HepG2 (cell line): Measurements from ENCODE around the gene PLEKHB2. TPM values are rescaled to one million over a fixed set of nuclear protein-coding genes. Genes with fewer than 3 reads are reported as not detected.

ENCODE experiments used
- ELF4 ChIP-seq: sonication (generic); formaldehyde crosslinking; IDR thresholded peaks from 2 replicates; pipeline ENCODE4 v1.5.0; 2020; ENCODE audit warnings: missing genetic modification reagents, mild to moderate bottlenecking, moderate library complexity, borderline replicate concordance
- GABPA ChIP-seq, 2 experiments: IDR thresholded peaks; 2 replicates each; pipeline ENCODE4 v1.6.1; 2011 to 2016; ENCODE audit warnings: low read depth in 2 of 2, low read length in 1 of 2, missing biosample characterization in 1 of 2, missing genetic modification characterization in 1 of 2
- GLI4 ChIP-seq: sonication (generic); formaldehyde crosslinking; IDR thresholded peaks from 2 replicates; pipeline ENCODE4 v1.5.1; 2020; ENCODE audit warnings: missing genetic modification reagents, mild to moderate bottlenecking, moderate library complexity, borderline replicate concordance
- MAFF ChIP-seq: IDR thresholded peaks from 2 replicates; pipeline ENCODE4 v1.6.1; 2011; ENCODE audit warnings: low read depth, low read length, improper control_type of control experiment
- MTA1 ChIP-seq: sonication (generic); formaldehyde crosslinking; IDR thresholded peaks from 2 replicates; pipeline ENCODE4 v1.4.0; 2020; ENCODE audit warnings: missing genetic modification reagents, mild to moderate bottlenecking, borderline replicate concordance
- NCOA1 ChIP-seq: sonication (generic); formaldehyde crosslinking; IDR thresholded peaks from 2 replicates; pipeline ENCODE4 v1.9.0; 2021; ENCODE audit warnings: missing genetic modification reagents
- NFE2L1 ChIP-seq: sonication (generic); formaldehyde crosslinking; IDR thresholded peaks from 2 replicates; pipeline ENCODE4 v1.4.0; 2020; ENCODE audit warnings: missing genetic modification reagents, mild to moderate bottlenecking, borderline replicate concordance
- NFE2L2 ChIP-seq: fragments of 150-350 bp; IDR thresholded peaks from 2 replicates; pipeline ENCODE4 v1.6.1; 2014; ENCODE audit warnings: low read length
- TMF1 ChIP-seq: sonication (generic); formaldehyde crosslinking; IDR thresholded peaks from 2 replicates; pipeline ENCODE4 v1.8.1; 2022; ENCODE audit warnings: low read depth, missing genetic modification reagents
- ZNF329 ChIP-seq: sonication (generic); formaldehyde crosslinking; IDR thresholded peaks from 2 replicates; pipeline ENCODE4 v1.9.0; 2021; ENCODE audit warnings: low read depth, mild to moderate bottlenecking, missing genetic modification reagents
- polyA plus RNA-seq, 8 experiments: library from polyadenylated mRNA; depleted of rRNA in 3 of 8; stranded (reverse) in 7 of 8; unstranded in 1 of 8; fragments of >200 nt; fragmentation: Illumina TruSeq in 4 of 8; extraction: Trizol in 4 of 8; gene quantifications; 2 replicates each; pipeline versions ENCODE4 v1.2.1 to v1.2.3, GENCODE V29; 2011 to 2016; ENCODE audit warnings: low read depth in 4 of 8, missing spikeins in 1 of 8, mixed read lengths in 1 of 8; ENCODE audit not compliant: insufficient read depth in 1 of 8
- total RNA-seq, 5 experiments: library from RNA; depleted of rRNA; stranded (reverse); fragments of >200 nt; fragmentation: Illumina TruSeq; extraction: Trizol; gene quantifications; 2 replicates each; pipeline ENCODE4 v1.2.3, GENCODE V29; 2016; ENCODE audit warnings: low read depth in 1 of 5
- TF ChIP-seq, protein P1 (sequence below): sonication (generic); formaldehyde crosslinking; IDR thresholded peaks from 2 replicates; pipeline ENCODE4 v1.4.0; 2020; ENCODE audit warnings: missing genetic modification reagents
- TF ChIP-seq, protein P2 (sequence below): sonication (generic); formaldehyde crosslinking; IDR thresholded peaks from 2 replicates; pipeline ENCODE4 v1.8.1; 2023; ENCODE audit warnings: missing genetic modification reagents, inconsistent platforms, borderline replicate concordance
- TF ChIP-seq, protein P3 (sequence below): IDR thresholded peaks from 2 replicates; pipeline ENCODE4 v1.6.1; 2016; ENCODE audit warnings: missing compliant biosample characterization, missing genetic modification reagents, borderline replicate concordance
- TF ChIP-seq, protein P4 (sequence below): IDR thresholded peaks from 2 replicates; pipeline ENCODE4 v1.6.1; 2012; ENCODE audit warnings: low read depth, low read length, improper control_type of control experiment
- TF ChIP-seq, protein P5 (sequence below): sonication (generic); formaldehyde crosslinking; IDR thresholded peaks from 2 replicates; pipeline ENCODE4 v1.8.1; 2022; ENCODE audit warnings: low read depth, mild to moderate bottlenecking, missing genetic modification reagents

Gene PLEKHB2
- total and polyA plus RNA-seq, 2 of the 13 experiments (the other 11 are each of a cell fraction or from before 2014, with no cell fraction given) = 73.0 to 78.9 TPM

DNA sequence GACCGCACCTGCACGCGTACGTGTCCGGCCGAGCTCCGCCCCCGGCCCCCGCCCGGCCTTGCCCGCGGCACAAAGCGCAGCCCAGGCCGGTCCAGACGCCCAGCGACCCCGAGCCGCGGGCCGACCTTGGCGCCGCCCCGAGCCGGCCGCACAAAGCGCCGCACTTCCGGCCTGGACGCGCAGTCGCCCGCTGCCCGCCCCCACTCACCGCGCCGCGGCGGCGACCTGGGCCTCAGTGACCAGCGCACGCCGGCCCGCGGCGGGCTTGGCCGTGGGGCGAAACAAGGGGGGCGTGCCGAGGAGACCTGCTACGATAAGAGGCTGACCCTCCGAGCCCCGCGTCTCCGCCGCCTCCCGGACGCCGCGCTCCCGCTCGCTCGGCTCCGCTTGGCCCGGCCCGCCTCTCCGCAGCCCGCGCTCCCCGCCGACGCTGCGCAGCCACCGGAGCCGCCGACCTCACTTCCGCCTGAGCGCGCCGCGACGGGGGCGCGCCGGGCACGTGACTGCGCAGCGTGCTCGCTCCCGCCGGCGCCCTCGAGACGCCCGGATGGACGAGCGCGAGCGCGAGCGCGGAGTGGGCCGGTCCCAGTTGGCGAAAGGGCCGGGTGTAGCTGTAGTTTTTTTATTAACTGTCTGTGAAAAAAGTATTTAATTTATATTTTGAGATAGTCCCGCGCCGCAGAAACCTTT is 12.0 kb upstream of the PLEKHB2 start, which contains the start of gene FAM168B (continued):
- TF ChIP-seq, protein P1, sequence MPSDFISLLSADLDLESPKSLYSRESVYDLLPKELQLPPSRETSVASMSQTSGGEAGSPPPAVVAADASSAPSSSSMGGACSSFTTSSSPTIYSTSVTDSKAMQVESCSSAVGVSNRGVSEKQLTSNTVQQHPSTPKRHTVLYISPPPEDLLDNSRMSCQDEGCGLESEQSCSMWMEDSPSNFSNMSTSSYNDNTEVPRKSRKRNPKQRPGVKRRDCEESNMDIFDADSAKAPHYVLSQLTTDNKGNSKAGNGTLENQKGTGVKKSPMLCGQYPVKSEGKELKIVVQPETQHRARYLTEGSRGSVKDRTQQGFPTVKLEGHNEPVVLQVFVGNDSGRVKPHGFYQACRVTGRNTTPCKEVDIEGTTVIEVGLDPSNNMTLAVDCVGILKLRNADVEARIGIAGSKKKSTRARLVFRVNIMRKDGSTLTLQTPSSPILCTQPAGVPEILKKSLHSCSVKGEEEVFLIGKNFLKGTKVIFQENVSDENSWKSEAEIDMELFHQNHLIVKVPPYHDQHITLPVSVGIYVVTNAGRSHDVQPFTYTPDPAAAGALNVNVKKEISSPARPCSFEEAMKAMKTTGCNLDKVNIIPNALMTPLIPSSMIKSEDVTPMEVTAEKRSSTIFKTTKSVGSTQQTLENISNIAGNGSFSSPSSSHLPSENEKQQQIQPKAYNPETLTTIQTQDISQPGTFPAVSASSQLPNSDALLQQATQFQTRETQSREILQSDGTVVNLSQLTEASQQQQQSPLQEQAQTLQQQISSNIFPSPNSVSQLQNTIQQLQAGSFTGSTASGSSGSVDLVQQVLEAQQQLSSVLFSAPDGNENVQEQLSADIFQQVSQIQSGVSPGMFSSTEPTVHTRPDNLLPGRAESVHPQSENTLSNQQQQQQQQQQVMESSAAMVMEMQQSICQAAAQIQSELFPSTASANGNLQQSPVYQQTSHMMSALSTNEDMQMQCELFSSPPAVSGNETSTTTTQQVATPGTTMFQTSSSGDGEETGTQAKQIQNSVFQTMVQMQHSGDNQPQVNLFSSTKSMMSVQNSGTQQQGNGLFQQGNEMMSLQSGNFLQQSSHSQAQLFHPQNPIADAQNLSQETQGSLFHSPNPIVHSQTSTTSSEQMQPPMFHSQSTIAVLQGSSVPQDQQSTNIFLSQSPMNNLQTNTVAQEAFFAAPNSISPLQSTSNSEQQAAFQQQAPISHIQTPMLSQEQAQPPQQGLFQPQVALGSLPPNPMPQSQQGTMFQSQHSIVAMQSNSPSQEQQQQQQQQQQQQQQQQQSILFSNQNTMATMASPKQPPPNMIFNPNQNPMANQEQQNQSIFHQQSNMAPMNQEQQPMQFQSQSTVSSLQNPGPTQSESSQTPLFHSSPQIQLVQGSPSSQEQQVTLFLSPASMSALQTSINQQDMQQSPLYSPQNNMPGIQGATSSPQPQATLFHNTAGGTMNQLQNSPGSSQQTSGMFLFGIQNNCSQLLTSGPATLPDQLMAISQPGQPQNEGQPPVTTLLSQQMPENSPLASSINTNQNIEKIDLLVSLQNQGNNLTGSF (CRISPR knock-in tag) = peak; percentile 70
- TF ChIP-seq ZNF329 (peak; percentile 82; the same call in 1 of the 2 replicates), NFE2L1 (CRISPR knock-in tag) (no peak), TMF1 (CRISPR knock-in tag) (no peak), MTA1 (CRISPR knock-in tag) (peak; percentile 40; the same call in 1 of the 2 replicates), ELF4 (CRISPR knock-in tag) (no peak), GABPA (IDR thresholded peaks at IDR 0.05; ENCODE audit: low read depth, low read length) (peak; percentile 73), GABPA (CRISPR knock-in tag; IDR thresholded peaks at IDR 0.05; ENCODE audit: low read depth) (0 out of 2 replicates have a peak, but pooled peaks have one; percentile 37), GLI4 (CRISPR knock-in tag) (no peak), NFE2L2 (no peak), MAFF (no peak), NCOA1 (CRISPR knock-in tag) (no peak)
- TF ChIP-seq, protein P2, sequence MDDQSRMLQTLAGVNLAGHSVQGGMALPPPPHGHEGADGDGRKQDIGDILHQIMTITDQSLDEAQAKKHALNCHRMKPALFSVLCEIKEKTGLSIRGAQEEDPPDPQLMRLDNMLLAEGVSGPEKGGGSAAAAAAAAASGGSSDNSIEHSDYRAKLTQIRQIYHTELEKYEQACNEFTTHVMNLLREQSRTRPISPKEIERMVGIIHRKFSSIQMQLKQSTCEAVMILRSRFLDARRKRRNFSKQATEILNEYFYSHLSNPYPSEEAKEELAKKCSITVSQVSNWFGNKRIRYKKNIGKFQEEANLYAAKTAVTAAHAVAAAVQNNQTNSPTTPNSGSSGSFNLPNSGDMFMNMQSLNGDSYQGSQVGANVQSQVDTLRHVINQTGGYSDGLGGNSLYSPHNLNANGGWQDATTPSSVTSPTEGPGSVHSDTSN (CRISPR knock-in tag) = no peak
- TF ChIP-seq, protein P3, sequence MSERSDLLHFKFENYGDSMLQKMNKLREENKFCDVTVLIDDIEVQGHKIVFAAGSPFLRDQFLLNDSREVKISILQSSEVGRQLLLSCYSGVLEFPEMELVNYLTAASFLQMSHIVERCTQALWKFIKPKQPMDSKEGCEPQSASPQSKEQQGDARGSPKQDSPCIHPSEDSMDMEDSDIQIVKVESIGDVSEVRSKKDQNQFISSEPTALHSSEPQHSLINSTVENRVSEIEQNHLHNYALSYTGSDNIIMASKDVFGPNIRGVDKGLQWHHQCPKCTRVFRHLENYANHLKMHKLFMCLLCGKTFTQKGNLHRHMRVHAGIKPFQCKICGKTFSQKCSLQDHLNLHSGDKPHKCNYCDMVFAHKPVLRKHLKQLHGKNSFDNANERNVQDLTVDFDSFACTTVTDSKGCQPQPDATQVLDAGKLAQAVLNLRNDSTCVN (CRISPR knock-in tag) = no peak
- TF ChIP-seq, protein P4, sequence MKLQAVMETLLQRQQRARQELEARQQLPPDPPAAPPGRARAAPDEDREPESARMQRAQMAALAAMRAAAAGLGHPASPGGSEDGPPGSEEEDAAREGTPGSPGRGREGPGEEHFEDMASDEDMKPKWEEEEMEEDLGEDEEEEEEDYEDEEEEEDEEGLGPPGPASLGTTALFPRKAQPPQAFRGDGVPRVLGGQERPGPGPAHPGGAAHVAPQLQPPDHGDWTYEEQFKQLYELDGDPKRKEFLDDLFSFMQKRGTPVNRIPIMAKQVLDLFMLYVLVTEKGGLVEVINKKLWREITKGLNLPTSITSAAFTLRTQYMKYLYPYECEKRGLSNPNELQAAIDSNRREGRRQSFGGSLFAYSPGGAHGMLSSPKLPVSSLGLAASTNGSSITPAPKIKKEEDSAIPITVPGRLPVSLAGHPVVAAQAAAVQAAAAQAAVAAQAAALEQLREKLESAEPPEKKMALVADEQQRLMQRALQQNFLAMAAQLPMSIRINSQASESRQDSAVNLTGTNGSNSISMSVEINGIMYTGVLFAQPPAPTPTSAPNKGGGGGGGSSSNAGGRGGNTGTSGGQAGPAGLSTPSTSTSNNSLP = no peak; the same call in 1 of the 2 replicates
- TF ChIP-seq, protein P5, sequence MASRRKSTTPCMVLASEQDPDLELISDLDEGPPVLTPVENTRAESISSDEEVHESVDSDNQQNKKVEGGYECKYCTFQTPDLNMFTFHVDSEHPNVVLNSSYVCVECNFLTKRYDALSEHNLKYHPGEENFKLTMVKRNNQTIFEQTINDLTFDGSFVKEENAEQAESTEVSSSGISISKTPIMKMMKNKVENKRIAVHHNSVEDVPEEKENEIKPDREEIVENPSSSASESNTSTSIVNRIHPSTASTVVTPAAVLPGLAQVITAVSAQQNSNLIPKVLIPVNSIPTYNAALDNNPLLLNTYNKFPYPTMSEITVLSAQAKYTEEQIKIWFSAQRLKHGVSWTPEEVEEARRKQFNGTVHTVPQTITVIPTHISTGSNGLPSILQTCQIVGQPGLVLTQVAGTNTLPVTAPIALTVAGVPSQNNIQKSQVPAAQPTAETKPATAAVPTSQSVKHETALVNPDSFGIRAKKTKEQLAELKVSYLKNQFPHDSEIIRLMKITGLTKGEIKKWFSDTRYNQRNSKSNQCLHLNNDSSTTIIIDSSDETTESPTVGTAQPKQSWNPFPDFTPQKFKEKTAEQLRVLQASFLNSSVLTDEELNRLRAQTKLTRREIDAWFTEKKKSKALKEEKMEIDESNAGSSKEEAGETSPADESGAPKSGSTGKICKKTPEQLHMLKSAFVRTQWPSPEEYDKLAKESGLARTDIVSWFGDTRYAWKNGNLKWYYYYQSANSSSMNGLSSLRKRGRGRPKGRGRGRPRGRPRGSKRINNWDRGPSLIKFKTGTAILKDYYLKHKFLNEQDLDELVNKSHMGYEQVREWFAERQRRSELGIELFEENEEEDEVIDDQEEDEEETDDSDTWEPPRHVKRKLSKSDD (CRISPR knock-in tag) = peak; percentile 47; the same call in 1 of the 2 replicates
